Tibial nerve (tissue), 4 donors: ENCODE results near the gene TPBGL.
"Not testable (repeated sequence)": the region's sequence is repeated elsewhere in the genome, so short reads cannot be mapped to it uniquely, and the experiment has no call there.

ENCODE experiments used
- EP300 ChIP-seq, 2 donors: sonication (generic); formaldehyde crosslinking; IDR thresholded peaks; one replicate each; pipeline ENCODE4 v1.6.1; 2017; ENCODE audit warnings: antibody characterized with exemption in 2 of 2, mild to moderate bottlenecking in 1 of 2
- POLR2A ChIP-seq, 2 donors: fragments of 450-650 bp; IDR thresholded peaks; one replicate each; pipeline ENCODE4 v1.6.1; 2017; ENCODE audit warnings: antibody characterized with exemption in 2 of 2, mild to moderate bottlenecking in 2 of 2, moderate library complexity in 2 of 2
- TF ChIP-seq, protein P1 (sequence below), 5 experiments: fragments of 200-600 bp in 3 of 5; fragments of 450-650 bp in 2 of 5; sonication (generic) in 3 of 5; IDR thresholded peaks; one replicate each; pipeline ENCODE4 v1.5.1; 2016 to 2019; ENCODE audit warnings: antibody characterized with exemption in 5 of 5, mild to moderate bottlenecking in 3 of 5, moderate library complexity in 2 of 5

DNA sequence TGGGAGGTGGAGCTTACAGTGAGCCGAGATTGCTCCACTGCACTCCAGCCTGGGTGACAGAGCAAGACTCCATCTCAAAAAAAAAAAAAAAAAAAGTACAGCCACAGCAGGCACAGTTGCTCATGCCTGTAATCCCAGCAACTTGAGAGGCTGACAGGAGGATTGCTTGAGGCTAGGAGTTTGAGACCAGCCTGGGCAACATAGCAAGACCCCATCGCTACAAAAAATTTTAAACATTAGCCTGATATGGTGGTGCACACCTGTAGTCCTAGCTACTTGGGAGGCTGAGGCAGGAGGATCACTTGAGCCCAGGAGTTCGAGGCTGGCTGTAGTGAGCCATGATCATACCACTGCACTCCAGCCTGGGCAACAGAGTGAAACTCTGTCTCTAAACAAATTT lies 34.1 kb downstream of the TPBGL start:
- TF ChIP-seq, protein P1, sequence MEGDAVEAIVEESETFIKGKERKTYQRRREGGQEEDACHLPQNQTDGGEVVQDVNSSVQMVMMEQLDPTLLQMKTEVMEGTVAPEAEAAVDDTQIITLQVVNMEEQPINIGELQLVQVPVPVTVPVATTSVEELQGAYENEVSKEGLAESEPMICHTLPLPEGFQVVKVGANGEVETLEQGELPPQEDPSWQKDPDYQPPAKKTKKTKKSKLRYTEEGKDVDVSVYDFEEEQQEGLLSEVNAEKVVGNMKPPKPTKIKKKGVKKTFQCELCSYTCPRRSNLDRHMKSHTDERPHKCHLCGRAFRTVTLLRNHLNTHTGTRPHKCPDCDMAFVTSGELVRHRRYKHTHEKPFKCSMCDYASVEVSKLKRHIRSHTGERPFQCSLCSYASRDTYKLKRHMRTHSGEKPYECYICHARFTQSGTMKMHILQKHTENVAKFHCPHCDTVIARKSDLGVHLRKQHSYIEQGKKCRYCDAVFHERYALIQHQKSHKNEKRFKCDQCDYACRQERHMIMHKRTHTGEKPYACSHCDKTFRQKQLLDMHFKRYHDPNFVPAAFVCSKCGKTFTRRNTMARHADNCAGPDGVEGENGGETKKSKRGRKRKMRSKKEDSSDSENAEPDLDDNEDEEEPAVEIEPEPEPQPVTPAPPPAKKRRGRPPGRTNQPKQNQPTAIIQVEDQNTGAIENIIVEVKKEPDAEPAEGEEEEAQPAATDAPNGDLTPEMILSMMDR (IDR thresholded peaks at IDR 0.05): not testable (repeated sequence)
- TF ChIP-seq EP300, POLR2A (IDR thresholded peaks at IDR 0.05): not testable (repeated sequence)
